CD4-positive, alpha-beta T cell treated with Interleukin-17A for 4 hours (primary cell): Measurements from ENCODE around the gene PEX14.

Experiments
- DNase-seq: peaks from one replicate; pipeline ENCODE4 v3.0.0-alpha.2; 2020; ENCODE audit warnings: mixed read lengths

The PEX14 gene

GRCh38 chr1:10553118-10553517 lies 78.4 kb downstream of the PEX14 start:
- no peak for DNase-seq

- DNase-seq = no peak
These were observed 81.1 kb downstream of the PEX14 start for GRCh38 chr1:10555635-10556429.

GRCh38 chr1:10556430-10557005 lies 81.8 kb downstream of the PEX14 start:
- no peak for DNase-seq

GRCh38 chr1:10557714-10558113 lies 83.0 kb downstream of the PEX14 start:
- DNase-seq = no peak

- no peak for DNase-seq
These were observed 84.6 kb downstream of the PEX14 start for GRCh38 chr1:10559386-10559785.

- no peak for DNase-seq
These were observed 86.7 kb downstream of the PEX14 start for GRCh38 chr1:10561497-10561896.

GRCh38 chr1:10561955-10562354 lies 87.2 kb downstream of the PEX14 start:
- peak; percentile 51 for DNase-seq

- no peak for DNase-seq
These were observed 89.3 kb downstream of the PEX14 start for GRCh38 chr1:10564063-10564462.

- DNase-seq = no peak
These were observed 94.8 kb downstream of the PEX14 start for GRCh38 chr1:10569531-10569930.

GRCh38 chr1:10575616-10576015 lies 100.9 kb downstream of the PEX14 start:
- DNase-seq = no peak

- no peak for DNase-seq
These were observed 103.3 kb downstream of the PEX14 start for GRCh38 chr1:10578070-10578469.

- DNase-seq = no peak
These were observed 108.9 kb downstream of the PEX14 start for GRCh38 chr1:10583641-10584040.

GRCh38 chr1:10585242-10585641 lies 110.5 kb downstream of the PEX14 start:
- no peak for DNase-seq

- DNase-seq = no peak
These were observed 111.4 kb downstream of the PEX14 start for GRCh38 chr1:10586125-10586524.

GRCh38 chr1:10588640-10589039 lies 113.9 kb downstream of the PEX14 start:
- DNase-seq = no peak

GRCh38 chr1:10589074-10589473 lies 114.3 kb downstream of the PEX14 start:
- no peak for DNase-seq

- no peak for DNase-seq
These were observed 116.3 kb downstream of the PEX14 start for GRCh38 chr1:10591010-10591409.

GRCh38 chr1:10592373-10592772 lies 117.6 kb downstream of the PEX14 start:
- no peak for DNase-seq

- no peak for DNase-seq
These were observed 119.0 kb downstream of the PEX14 start for GRCh38 chr1:10593750-10594149.

GRCh38 chr1:10594595-10595223 lies 120.0 kb downstream of the PEX14 start:
- DNase-seq = no peak

- no peak for DNase-seq
These were observed 122.0 kb downstream of the PEX14 start for GRCh38 chr1:10596780-10597179.

- DNase-seq = no peak
These were observed 123.0 kb downstream of the PEX14 start for GRCh38 chr1:10597492-10598388.

- no peak for DNase-seq
These were observed 123.6 kb downstream of the PEX14 start for GRCh38 chr1:10598389-10598702.
